Measurements from ENCODE around the gene PRR14.
"Not testable (repeated sequence)": the region's sequence is repeated elsewhere in the genome, so short reads cannot be mapped to it uniquely, and the experiment has no call there.

PRR14 gene

GRCh38 chr16:30700971-30701370 lies 50.2 kb downstream of the PRR14 start:
- DNase-seq (ENCODE audit: low read depth, low spot score) = no peak
- H3K4me3 ChIP-seq (ENCODE audit: low read depth, low read length) = no peak overlapping the region
- ChIA-PET CTCF (interaction anchor here (1.2 kb wide), 1 partner anchor 16 kb away, joined by 3 read pairs; no protein-coding TSS in a partner anchor), POLR2A (no interaction called here)
- TF ChIP-seq, protein P1, sequence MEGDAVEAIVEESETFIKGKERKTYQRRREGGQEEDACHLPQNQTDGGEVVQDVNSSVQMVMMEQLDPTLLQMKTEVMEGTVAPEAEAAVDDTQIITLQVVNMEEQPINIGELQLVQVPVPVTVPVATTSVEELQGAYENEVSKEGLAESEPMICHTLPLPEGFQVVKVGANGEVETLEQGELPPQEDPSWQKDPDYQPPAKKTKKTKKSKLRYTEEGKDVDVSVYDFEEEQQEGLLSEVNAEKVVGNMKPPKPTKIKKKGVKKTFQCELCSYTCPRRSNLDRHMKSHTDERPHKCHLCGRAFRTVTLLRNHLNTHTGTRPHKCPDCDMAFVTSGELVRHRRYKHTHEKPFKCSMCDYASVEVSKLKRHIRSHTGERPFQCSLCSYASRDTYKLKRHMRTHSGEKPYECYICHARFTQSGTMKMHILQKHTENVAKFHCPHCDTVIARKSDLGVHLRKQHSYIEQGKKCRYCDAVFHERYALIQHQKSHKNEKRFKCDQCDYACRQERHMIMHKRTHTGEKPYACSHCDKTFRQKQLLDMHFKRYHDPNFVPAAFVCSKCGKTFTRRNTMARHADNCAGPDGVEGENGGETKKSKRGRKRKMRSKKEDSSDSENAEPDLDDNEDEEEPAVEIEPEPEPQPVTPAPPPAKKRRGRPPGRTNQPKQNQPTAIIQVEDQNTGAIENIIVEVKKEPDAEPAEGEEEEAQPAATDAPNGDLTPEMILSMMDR (IDR thresholded peaks at IDR 0.05; ENCODE audit: insufficient read depth, low read length, missing control alignments) = no peak

DNA sequence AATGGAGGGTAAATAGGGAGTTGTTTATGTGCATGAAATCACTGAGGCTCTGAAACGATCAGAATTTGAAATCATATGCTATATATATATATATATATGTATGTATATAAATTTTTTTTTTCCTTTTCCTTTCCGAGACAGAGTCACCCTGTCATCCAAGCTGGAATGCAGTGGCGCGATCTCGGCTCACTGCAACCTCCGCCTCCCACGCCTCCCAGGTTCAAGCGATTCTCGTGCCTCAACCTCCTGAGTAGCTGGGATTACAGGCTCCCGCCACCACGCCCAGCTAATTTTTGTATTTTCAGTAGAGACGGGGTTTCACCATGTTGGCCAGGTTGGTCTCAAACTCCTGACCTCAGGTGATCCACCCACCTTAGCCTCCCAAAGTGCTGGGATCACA lies 52.3 kb downstream of the PRR14 start:
- DNase-seq (ENCODE audit: low read depth, low spot score); H3K4me3 ChIP-seq (ENCODE audit: low read depth, low read length): not testable (repeated sequence)
- ChIA-PET POLR2A (interaction anchor here (0.6 kb wide), 1 partner anchor 493 kb away, joined by 3 read pairs; no protein-coding TSS in a partner anchor), CTCF (interaction anchor here (1.6 to 1.8 kb wide), 2 partner anchors 9 to 10 kb away, joined by 5 to 6 read pairs; no protein-coding TSS in a partner anchor)

DNA sequence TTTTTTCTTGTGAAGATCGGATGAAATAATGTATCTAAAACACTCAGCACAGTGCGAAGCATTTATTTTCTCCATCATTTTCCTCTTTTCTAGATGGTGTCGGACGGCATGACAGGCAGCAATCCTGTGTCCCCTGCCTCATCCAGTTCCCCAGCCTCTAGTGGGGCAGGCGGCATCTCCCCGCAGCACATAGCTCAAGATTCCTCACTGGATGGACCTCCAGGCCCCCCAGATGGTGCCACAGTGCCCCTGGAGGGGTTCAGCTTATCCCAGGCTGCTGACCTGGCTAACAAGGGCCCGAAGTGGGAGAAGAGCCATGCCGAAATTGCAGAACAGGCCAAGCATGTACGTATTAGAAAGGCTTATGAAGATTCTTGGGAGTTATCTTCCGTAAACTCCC lies 53.2 kb downstream of the PRR14 start:
- CTCF ChIA-PET = interaction anchor here (1.6 kb wide), 1 partner anchor 8 kb away, joined by 5 read pairs; no protein-coding TSS in a partner anchor
- POLR2A ChIA-PET = no interaction called here
- TF ChIP-seq, protein P1 (IDR thresholded peaks at IDR 0.05; ENCODE audit: insufficient read depth, low read length, missing control alignments) = no peak
- no peak overlapping the region for H3K4me3 ChIP-seq (ENCODE audit: low read depth, low read length)
- DNase-seq (ENCODE audit: low read depth, low spot score) = no peak

All from AG04449 (cell line).